Lung microvascular endothelial cell (primary cell): ENCODE measurements around the gene C1QTNF7. TPM values are rescaled to one million over a fixed set of nuclear protein-coding genes. Genes with fewer than 3 reads are reported as not detected.

ENCODE experiments used
- DNase-seq, 2 donors: peaks; one replicate each; pipeline versions ENCODE4 v3.0.0 to v3.0.0-alpha.2; 2010; ENCODE audit warnings: low read depth in 2 of 2
- total RNA-seq: library from RNA; depleted of rRNA; stranded (reverse); fragments of >200 nt; gene quantifications from 2 replicates; pipeline ENCODE4 v1.2.1, GENCODE V29; 2014

C1QTNF7 gene
- total RNA-seq, 1 donor from 2014 or later = not detected

DNA sequence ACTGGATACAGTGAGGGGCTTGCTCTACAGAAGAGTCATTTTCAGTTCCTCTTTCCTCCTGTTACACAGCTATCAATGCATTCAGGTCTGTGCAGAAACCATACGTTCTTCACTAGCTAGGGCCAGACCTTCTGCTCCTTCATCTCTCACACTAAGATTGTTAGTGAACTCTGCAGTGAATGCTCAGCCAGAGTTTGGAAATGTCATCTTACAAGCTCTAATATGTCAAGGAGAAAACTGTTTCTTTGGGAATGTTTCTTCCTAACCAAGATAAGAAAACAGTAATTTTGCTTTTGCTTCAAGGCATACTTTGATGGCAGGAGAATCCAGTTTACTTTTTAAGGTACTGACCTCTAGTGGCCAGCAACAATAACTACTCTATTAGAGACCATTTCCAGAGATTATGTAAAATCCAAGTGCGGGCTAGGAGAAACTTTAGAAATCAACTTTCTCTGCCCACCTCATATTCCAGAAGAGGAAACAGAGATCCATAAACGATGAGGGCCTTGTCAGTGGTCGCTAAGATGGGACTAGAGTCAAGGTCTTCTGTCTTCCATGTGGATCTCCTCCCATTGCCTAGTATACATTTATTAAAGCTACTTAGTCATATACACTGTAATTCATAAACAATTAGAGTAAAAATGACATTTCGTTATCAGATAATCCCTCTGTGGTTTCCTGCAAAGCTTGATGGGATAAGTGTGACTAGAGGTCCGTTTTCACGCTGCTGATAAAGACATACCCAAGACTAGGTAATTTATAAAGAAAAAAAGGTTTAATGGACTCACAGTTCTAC lies 29.8 kb downstream of the C1QTNF7 start:
- peak; percentile 51 to 59 for DNase-seq

DNA sequence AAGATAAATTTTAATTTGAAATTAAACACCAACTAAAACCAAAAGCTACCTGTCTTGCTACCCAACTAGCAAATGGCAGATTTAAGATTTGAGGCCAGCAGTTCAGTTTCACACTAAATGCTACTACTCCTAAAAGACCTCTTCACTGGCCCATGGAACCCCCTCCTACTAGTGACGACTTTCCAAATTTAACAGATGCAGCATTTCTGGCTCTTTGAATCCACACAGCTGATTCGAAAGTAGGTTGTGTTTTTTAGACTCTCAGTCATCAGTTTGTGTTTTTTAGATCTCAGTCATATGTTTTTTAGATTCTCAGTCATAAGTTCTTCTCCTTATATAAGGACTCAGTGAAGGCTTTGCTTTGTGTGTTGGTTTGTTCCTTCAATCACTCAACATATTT lies 30.8 kb downstream of the C1QTNF7 start:
- DNase-seq = no peak

DNA sequence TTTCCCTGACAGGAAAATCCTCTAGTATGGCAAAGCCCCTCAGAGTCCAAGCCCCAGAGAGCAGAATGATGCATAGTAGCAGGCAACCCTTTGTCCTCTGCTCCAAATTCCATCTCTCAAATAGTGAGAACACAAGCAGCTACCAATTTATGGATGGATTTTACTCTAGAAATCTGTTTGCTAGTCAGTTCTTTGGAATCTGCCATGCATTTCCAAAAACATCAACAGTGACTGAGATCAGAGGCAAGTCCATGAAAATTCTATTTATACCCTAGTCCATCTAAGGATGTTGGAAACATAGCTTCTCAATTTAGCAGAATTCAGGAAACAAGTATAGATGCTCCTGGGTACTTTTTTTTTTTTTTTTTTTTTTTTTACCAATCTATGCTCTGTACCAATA lies 31.9 kb downstream of the C1QTNF7 start:
- DNase-seq = no peak

DNA sequence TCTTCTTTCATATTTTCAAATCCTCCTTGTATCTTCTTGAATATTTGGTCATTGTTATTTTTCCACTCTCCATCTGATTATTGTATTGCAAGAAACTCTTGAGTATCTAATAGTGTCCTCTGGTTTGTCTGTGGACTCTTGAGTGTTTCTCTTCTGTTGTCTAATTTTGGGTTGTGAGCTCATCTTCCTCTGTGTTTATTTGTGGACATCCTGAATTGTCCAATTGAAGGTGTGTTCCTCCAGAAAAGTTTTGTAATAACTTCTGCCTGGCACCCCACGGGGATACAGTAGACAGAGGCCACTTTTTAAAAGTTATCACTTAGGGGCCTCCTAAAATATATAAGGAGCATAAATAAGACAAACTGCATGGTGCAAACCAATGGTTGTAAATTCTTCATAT lies 38.8 kb downstream of the C1QTNF7 start:
- DNase-seq = no peak

DNA sequence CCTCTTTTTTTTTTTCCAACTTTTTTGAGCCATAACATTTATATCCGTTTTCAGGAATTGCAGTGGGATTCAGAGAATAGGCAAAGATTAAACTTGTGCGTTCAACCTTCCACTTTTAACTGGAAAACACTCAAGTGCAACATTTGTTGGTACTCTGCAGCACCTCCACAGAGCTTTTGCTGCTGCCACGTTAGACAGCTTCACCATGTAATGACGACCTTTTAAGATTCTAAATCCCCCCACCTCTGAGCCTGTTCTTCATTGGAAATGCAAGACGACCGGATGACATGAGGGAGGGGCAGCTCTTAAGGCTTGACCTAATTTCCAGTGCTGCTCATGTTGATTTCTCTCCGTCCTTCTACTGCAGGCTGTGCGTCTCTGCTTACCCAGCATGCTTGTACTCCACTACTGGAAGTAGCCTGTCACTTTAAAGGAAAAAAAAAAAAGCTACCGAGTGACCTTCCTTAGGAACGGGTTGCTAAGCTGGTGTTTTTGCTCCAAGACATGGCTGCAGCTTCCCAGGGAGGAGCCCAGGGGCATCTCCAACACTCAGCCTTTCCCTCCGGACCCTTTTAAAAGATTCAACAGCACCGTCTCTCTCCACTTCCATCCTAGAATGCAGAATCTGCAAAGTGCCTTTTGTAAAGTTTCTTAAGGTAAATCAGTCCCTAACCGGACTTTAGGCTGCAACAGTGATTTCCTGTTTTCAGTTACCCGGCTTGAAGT lies 41.7 kb downstream of the C1QTNF7 start, which contains the start of gene CC2D2A:
Gene CC2D2A, plus strand, starts transcription at position 481 of the 726 bp plus-strand sequence. CDS start 6,051 bp downstream, outside the sequence.
- DNase-seq = peak; percentile 7 to 67

DNA sequence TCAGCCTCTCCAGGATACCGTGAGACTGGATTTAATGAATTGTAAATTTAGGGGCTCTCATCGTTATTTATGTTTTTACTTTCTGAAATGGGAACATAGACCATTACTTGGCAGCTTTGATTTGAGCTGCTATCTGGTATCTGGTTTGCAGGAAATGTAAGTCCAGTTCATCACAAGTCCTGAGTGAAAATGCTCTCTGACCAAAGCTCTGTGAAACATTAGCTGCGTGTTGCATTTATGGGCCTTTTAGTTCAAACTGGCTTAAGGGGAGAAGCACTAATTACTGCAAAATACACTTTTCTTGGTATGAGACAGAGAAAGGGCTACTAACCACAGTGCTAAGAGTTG lies 42.3 kb downstream of the C1QTNF7 start:
- DNase-seq = no peak

DNA sequence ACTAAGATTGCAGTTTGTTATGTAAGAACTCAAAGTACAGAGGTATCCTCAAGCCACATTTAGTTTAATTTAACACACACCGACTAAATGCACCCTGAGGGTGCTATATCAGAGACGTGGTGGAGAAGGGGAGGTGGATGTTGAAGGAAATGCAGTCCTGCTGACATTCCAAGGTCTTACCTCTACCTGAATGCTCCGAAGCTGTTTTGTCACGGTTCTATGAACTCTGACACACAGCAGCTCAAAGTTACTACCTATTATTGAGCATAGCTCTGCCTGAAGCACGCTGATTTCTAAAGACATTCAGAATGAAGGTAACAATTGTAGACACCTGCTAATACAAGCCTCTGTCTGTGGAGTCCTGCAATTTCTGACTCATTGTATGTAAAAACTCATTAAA lies 48.6 kb downstream of the C1QTNF7 start:
- no peak for DNase-seq

DNA sequence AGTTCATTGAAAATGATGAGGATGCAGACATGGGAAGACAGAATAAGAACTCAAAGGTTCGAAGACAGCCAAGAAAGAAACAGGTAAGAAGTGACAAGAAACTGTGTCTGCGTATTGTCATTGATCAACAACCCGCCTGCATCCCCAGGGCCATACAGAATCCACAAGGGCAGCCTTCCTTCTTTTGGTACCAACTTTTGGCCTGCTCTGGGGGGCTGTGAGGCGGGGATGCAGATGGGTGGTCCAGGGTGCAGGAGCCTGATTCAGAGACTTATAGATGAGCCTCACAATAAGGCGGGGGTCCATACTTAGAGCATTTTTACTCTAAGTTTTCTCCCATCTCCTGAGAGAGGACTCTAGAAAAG lies 50.9 kb downstream of the C1QTNF7 start:
- no peak for DNase-seq

DNA sequence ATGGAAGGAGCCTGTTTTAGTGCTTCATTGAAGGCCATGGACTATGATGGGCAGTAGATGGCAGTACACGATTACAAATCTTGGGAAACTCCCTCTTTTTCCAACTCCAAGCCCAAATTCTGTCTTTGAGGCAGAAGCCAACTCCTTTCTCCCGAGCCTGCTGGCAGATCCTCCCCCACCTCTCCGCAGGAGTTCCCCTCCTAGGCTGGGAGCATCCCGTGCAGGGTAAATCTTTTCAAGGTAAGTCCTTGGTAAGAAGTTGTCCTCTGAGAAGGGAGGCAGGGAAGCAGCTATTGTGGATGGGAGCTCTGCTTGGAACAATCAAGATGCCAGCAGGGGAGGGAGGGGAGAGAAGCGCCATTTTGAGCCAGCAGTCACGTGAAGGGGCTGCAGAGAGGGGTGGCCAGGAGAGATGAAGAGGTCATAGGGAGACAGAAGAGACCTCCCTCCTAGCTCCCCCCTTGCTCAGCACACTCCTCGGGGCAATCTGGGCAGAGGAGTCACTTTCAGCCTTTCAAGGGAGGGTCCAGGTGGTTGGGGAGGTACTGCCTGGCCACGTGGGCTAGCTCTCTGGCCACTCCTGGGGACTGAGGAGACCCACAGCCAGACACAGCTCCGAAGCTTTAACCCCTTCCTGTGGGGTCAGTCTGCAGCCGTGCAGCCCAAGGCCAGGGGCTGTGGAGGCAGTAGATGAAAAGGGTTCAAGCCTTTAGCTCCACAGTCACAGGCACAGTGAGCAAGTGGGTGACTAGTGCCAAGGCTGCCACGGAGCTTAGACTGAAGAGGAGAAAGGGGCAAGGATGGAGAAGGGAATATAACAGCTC lies 51.5 kb downstream of the C1QTNF7 start:
- DNase-seq = peak; percentile 77 to 85

DNA sequence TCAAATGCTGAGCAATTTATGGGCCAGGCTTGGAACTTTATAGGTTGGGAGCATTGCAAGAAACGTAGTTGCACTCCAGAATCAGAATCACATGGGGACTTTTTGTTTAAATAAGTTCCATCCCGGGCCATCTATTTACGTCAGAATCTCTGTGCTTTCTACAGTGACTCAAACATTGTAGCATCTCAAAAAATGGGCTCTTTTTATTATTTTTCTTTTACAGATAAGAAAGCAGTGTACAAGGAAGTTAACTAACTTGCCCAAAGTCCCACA lies 52.0 kb downstream of the C1QTNF7 start:
- DNase-seq = no peak

DNA sequence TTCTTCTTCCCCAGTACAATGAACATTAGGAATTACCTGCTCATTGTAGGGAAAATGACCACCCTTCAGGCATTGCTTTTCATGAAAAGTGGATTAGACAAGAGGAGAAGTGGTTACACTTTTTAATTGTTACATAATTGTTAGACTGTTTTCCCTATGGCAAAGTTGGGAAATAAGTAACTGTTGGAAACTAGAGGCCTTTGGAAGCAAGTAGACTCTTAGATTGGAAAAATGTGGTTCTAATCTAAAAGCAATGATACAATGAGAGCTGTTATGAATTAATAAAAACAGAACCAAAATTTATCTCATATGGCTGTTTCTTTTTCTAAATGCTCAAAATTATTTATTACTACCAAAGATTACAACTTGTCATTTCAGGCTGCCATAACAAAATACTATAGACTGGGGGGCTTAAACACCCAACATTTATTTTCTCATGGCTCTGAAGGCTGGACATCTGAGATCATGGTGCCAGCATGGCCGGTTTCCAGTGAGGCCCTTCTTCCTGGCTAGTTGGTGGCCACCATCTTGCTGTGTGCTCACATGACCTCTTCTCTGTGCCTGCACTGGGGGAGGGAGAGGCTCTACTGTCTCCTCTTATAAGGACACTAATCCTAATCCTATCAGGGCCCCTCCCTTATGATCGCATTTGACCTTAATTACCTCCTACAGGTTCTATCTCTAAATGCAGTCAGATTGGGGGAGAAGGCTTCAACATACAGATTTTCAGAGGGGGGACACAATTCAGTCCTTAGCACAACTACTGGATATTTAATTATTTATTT lies 54.3 kb downstream of the C1QTNF7 start:
- no peak for DNase-seq

DNA sequence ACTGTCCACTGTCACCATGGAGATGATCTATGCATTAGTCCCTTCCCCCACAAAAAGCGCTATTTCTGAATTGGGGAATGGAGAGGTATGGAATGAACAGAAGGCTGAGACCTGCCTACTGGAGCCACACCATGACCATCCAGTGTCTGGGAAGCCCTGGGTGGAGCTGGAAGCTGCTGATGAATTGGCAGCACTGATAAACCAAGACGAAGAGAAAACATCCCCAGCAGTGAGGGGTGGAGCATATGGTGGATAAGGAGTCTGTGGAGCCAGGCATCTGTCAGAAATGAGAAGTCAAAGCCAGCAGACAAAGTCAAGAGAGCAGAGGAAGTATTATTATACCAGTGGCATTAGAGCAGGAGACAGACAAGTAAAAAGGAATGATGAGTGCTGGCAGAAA lies 55.0 kb downstream of the C1QTNF7 start:
- DNase-seq = no peak

DNA sequence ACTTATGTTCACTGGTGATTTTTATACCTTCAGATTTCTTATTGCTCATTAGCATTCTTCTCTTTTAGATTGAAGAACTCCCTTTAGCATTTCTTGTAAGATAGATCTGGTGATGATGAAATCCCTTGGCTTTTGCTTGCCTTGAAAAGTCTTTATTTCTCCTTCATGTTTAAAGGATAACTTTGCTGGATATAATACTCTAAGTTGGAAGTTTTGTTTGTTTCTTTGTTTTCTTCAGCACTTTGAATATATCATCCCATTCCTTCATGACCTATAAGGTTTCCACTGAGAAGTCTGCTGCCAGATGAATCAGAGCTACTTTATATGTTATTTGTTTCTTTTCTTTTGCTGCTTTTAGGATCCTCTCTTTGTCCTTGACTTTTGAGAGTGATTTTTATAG lies 60.3 kb downstream of the C1QTNF7 start:
- DNase-seq = no peak

DNA sequence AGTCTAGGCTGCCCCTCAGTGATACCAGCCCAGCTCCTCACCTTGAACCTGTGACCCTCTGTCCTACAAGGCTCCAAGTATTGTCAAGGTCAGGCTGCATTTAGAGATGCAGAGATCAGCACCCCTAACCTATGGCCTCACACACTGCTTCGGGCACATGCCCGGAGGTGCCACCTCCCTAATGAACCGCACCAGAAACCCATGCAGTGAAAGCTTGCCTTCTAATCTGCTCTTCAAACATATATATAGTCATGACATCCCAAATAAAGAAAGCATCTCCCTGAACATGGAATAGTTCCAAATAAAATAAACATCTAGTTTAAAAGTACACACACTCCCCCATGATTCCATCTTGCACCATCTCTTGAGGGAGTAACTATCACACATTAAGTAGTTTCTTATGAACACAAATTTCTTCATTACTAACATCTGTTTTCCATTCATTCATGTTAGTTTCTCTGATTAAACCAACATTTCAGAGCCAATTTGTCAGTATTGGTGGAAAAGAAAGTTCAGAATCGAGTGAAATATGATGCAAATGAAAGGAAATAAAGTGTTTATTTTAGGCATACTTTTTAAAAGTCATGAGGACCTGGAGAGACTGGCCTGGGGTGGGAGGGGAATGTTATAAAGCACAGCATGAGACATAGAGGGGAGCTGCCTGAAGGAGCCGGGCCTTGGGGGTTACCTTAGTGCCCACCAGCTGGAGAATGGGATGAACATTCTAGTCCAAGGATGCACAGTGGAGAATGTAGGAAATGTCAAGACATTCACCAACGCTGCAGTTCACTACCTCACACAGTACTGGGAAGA lies 61.0 kb downstream of the C1QTNF7 start:
- peak in 1 of 2 donors; percentile 31 for DNase-seq

DNA sequence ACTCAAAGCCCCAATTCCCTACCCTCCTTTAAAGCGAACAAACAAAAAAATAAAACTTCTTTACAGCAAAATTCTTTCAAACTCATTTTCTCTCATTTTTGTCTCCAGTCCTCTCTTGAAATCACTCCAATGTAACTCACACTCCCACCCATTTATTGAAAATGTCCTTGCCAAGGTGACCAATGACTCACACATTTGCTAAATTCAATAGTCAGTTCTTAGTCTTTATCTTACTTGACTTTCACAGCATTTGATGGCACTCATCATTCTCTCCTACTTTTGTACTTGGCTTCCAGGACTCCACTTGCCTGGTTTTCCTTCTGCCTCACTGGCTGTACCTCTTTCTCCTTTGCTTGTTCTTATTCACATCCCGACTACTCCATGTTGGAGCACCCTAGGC lies 61.7 kb downstream of the C1QTNF7 start:
- DNase-seq = no peak

DNA sequence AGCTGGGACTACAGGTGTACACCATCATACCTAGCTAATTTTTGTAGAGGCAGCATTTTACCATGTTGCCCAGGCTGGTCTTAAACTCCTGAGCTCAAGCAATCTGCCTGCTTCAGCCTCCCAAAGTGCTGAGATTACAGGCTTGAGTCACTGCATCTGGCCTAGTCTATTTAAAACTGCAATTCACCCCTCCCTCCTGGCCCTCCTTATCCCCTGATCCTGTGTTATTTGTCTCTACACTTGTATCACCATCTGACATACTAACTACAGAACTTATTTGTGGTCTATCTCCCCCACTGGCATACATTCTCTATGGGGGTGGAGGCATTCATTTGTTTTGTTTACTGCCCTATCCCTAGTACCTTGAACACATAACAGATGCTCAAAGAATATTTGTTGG lies 65.6 kb downstream of the C1QTNF7 start:
- DNase-seq = no peak

DNA sequence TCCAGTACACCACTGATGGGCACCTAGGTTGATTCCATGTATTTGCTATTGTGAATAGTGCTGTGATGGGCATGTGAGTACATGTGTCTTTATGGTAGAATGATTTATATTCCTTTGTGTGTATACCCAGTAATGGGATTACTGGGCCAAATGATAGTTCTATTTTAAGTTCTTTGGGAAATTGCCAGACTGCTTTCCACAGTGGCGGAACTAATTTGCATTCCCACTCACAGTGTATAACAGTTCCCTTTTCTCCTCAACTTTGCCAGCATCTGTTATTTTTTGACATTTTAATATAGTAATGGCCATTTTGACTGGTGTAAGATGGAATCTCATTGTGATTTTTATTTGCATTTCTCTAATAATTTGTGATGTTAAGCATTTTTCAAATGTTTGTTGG lies 67.8 kb downstream of the C1QTNF7 start:
- DNase-seq = no peak
